ENCODE data around the gene USP17L10. TPM values are rescaled to one million over a fixed set of nuclear protein-coding genes. Genes with fewer than 3 reads are reported as not detected.

Gene USP17L10
- total RNA-seq, 1 experiment from 2014 or later, result not detected

Other genes starting within 250 kb of the USP17L10 start
- gene FAM90A26, start 40.2 kb upstream of the USP17L10 start, total RNA-seq (2021; ENCODE audit: unreplicated experiment), result not detected
- gene USP17L11, start 4.7 kb downstream of the USP17L10 start, total RNA-seq (2021; ENCODE audit: unreplicated experiment), result not detected
- gene USP17L12, start 9.5 kb downstream of the USP17L10 start, total RNA-seq (2021; ENCODE audit: unreplicated experiment), result not detected
- not detected for gene USP17L13, start 14.2 kb downstream of the USP17L10 start, total RNA-seq (2021; ENCODE audit: unreplicated experiment)
- gene USP17L15, start 23.7 kb downstream of the USP17L10 start, total RNA-seq (2021; ENCODE audit: unreplicated experiment), result not detected
- gene USP17L17, start 33.2 kb downstream of the USP17L10 start, total RNA-seq (2021; ENCODE audit: unreplicated experiment), result not detected
- gene USP17L18, start 38.0 kb downstream of the USP17L10 start, total RNA-seq (2021; ENCODE audit: unreplicated experiment), result not detected
- gene USP17L19, start 42.7 kb downstream of the USP17L10 start, total RNA-seq (2021; ENCODE audit: unreplicated experiment), result not detected
- not detected for gene USP17L20, start 47.5 kb downstream of the USP17L10 start, total RNA-seq (2021; ENCODE audit: unreplicated experiment)
- gene USP17L21, start 52.2 kb downstream of the USP17L10 start, total RNA-seq (2021; ENCODE audit: unreplicated experiment), result not detected
- not detected for gene USP17L22, start 57.0 kb downstream of the USP17L10 start, total RNA-seq (2021; ENCODE audit: unreplicated experiment)
- not detected for gene USP17L24, start 114.5 kb downstream of the USP17L10 start, total RNA-seq (2021; ENCODE audit: unreplicated experiment)
- not detected for gene USP17L25, start 119.3 kb downstream of the USP17L10 start, total RNA-seq (2021; ENCODE audit: unreplicated experiment)
- not detected for gene USP17L26, start 124.0 kb downstream of the USP17L10 start, total RNA-seq (2021; ENCODE audit: unreplicated experiment)
- gene USP17L5, start 128.7 kb downstream of the USP17L10 start, total RNA-seq (2021; ENCODE audit: unreplicated experiment), result not detected
- gene USP17L27, start 133.5 kb downstream of the USP17L10 start, total RNA-seq (2021; ENCODE audit: unreplicated experiment), result not detected
- gene USP17L28, start 138.2 kb downstream of the USP17L10 start, total RNA-seq (2021; ENCODE audit: unreplicated experiment), result not detected
- gene USP17L29, start 143.0 kb downstream of the USP17L10 start, total RNA-seq (2021; ENCODE audit: unreplicated experiment), result not detected
- not detected for gene USP17L30, start 152.5 kb downstream of the USP17L10 start, total RNA-seq (2021; ENCODE audit: unreplicated experiment)
- not detected for gene DEFB131A, start 233.8 kb downstream of the USP17L10 start, total RNA-seq (2021; ENCODE audit: unreplicated experiment)